NK-92 (cell line): ENCODE data around the gene ITGB1.
"Not testable (repeated sequence)": the region's sequence is repeated elsewhere in the genome, so short reads cannot be mapped to it uniquely, and the experiment has no call there.

Experiments used
- DNase-seq: peaks from one replicate; lab custom pipeline; 2025; ENCODE audit not compliant: unreplicated experiment; lab: John Stamatoyannopoulos, UW

ITGB1 gene

GRCh38 chr10:32980558-32981468, 22.8 kb upstream of the ITGB1 start:
- DNase-seq: no peak

GRCh38 chr10:32980242-32980557, 22.2 kb upstream of the ITGB1 start:
- no peak for DNase-seq

DNA sequence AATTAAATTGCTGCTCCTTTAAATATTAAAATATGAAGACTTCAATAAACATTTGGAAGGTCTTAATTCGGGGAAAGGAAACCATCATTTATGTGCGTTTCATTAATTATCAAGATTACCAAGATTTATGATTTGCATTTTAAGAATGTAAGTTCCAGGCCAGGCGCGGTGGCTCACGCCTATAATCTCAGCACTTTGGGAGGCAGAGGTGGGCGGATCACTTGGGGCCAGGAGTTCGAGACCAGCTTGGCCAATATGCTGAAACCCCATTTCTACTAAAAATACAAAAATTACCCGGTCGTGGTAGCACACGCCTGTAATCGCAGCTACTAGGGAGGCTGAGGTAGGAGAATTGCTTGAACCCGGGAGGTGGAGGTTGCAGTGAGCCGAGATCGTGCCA, 21.7 kb upstream of the ITGB1 start:
- DNase-seq: not testable (repeated sequence)

- no peak for DNase-seq
Observed at GRCh38 chr10:32979041-32979440, 21.0 kb upstream of the ITGB1 start.

DNA sequence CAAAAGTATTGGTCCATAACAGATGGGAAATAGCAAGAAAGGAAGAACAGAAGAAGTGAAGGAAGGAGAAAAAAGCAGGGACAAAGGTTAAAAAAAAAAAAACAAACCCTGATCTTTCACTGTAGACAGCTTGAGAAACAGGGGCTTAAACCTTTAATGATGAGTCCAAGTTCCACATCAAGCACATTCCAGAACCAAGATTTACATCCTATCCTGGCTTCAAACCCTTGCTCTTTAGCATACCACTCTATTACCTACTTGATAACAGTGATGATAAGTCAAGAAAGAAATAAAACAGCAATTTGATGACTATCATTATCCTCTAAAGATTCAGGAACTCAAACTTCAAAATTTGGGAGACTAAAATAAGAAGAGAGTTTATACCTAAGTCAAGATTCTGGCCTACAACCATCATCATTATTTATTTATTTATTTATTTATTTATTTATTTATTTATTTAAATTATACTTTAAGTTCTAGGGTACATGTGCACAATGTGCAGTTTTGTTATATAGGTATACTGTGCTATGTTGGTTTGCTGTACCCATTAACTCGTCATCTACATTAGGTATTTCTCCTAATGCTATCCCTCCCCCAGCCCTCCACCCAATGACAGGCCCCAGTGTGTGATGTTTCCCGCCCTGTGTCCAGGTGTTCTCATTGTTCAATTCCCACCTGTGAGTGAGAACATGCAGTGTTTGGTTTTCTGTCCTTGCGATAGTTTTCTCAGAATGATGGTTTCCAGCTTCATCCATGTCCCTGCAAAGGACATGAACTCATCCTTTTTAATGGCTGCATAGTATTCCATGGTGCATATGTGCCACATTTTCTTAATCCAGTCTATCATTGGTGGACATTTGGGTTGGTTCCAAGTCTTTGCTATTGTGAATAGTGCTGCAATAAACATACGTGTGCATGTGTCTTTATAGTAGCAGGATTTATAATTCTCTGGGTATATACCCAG, 20.1 kb upstream of the ITGB1 start:
- not testable (repeated sequence) for DNase-seq

DNA sequence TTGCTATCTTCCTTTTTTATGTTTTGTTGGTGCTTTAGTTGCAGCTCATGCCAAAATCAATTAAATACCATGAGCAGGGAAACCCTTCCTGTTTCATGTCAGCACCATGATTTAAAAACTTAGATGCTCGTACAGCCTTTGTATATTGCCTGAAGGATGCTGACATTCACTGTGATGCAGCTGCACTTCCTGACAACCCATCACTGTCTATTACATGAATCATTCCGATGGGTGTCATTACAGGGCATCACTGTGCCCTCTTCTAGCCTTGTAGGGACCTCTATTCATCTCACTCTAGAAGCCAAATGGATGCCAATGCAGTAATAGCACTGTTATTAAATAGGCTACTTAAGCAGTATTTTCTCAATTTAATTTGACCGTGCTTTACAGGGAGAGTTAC, 18.3 kb upstream of the ITGB1 start:
- DNase-seq: no peak

DNA sequence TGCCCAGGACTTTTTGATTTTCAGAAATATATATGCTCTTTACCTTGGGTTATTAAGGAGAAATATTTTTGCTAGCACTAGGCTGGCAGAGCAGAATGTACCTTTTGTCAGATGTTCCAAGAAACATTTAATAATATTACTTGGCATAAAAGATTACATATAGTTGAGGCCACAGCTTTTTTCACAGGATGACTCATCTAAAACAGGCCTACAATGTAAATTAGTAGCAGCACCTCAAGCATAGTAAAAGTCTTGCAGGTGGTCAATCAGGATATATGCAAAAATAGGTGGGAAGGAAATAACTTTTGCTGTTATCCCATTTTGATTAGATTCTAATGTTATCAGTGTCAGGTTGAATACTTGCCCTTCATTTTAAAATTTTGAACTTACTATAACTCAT, 14.9 kb upstream of the ITGB1 start:
- no peak for DNase-seq

- DNase-seq: no peak
Observed at GRCh38 chr10:32972460-32972859, 14.4 kb upstream of the ITGB1 start.

- no peak for DNase-seq
Observed at GRCh38 chr10:32971536-32972091, 13.6 kb upstream of the ITGB1 start.

GRCh38 chr10:32970910-32971309, 12.9 kb upstream of the ITGB1 start:
- no peak for DNase-seq

GRCh38 chr10:32964270-32964669, 6.2 kb upstream of the ITGB1 start:
- no peak for DNase-seq

DNA sequence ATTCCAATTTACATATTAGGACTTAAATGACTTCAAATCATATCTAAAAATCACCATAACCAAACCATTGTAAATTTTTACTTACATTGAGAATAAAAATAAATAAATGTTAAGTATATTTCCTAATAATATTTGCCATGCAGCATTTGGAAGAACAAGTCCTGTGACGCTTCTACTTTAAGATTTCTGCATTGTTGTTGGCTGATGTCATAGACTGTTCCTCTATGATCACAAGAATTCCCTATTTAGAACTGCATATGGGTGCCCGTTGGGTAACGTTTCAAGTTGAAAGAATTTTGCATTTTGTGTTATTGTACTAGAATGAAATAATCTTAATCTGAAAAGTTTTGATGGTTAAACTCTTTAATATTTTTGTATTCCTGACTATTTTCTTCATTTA, 5.1 kb upstream of the ITGB1 start:
- no peak for DNase-seq

DNA sequence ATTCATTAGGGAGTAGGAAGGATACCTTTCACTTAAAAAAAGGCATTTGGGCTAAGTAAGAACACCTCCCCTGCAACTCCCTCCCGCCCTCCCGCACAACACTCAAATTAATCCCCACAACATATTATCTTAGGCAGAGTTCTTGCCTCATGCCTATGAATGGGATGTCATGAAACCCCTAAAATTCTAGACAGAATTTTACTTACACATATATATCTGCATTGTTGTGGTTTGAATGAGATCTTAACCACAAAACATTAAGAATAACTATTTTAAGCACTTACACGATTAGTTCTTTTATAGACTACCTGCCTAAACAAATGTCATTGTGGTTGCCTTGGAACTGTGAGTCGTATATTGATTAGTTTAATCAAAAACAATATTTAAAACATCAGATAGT, 4.5 kb upstream of the ITGB1 start:
- no peak for DNase-seq

GRCh38 chr10:32961895-32962369, 3.9 kb upstream of the ITGB1 start:
- DNase-seq: no peak

GRCh38 chr10:32961343-32961894, 3.4 kb upstream of the ITGB1 start:
- DNase-seq: no peak

GRCh38 chr10:32960022-32960421, 2.0 kb upstream of the ITGB1 start:
- no peak for DNase-seq

GRCh38 chr10:32959006-32959920, 1.2 kb upstream of the ITGB1 start:
- no peak for DNase-seq

DNA sequence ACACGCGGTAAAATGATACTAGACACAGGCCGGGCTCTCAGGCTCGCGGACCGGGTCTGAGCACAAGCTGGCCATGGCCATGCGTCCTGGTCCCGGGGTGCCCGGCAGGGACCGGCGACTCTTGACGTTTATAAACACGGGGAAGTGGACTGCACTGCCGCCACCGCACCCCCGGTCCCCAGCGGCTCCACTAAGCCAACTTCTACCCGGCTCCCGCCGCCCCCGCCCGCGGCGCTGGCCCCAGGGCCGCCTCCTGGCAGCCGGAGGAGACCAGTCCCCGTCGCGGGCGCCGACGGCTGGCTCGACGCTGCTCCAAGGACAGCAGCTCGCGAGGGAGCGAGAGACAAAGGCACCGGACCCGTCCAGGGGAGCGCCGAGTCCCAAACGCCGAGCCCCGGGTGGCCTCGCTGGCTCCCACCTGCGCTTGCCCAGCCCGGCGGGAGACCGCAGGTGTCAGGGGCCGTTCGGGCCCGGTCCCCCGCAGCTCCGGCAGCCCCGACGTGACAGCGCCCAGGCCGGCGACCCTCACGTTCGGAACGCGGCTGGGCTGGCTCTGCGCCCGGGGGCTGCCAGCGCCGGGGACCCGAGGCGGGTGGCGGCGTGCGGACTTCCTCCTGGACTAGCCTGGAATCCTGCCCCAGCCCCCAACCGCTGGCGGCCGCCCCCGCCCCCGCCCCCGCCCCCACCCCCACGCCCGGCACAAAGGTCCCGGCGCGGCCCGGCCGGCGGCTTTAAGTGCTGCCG, 517 bp downstream of the ITGB1 start:
- no peak for DNase-seq

GRCh38 chr10:32956365-32957197, 1.4 kb downstream of the ITGB1 start:
- DNase-seq: no peak
